Ascending aorta (tissue), 2 donors: ENCODE data around the gene KLF1. TPM values are rescaled to one million over a fixed set of nuclear protein-coding genes. Genes with fewer than 3 reads are reported as not detected.
A peak's percentile ranks its signal among the peaks of the same experiment; 100 is the strongest.

Experiments used
- DNase-seq, 2 donors: peaks; one replicate each; pipeline ENCODE4 v3.0.0-alpha.2; 2019; ENCODE audit warnings: low spot score in 2 of 2
- H3K27ac ChIP-seq, 2 donors: fragments of 200-600 bp; sonication (generic); one replicate each; pipeline ENCODE4 v1.5.1; 2016 to 2017; ENCODE audit warnings: mild to moderate bottlenecking in 1 of 2
- H3K27me3 ChIP-seq: fragments of 200-600 bp; sonication (generic); one replicate; pipeline ENCODE4 v1.5.1; 2017
- H3K36me3 ChIP-seq, 2 donors: fragments of 200-600 bp; sonication (generic); one replicate each; pipeline ENCODE4 v1.5.1; 2016
- H3K4me1 ChIP-seq, 2 donors: fragments of 200-600 bp; sonication (generic); one replicate each; pipeline ENCODE4 v1.5.1; 2016 to 2017; ENCODE audit warnings: mild to moderate bottlenecking in 1 of 2
- H3K4me3 ChIP-seq, 2 donors: fragments of 200-600 bp; sonication (generic); one replicate each; pipeline ENCODE4 v1.5.1; 2016 to 2017; ENCODE audit warnings: mild to moderate bottlenecking in 1 of 2
- H3K9me3 ChIP-seq, 2 donors: fragments of 200-600 bp; sonication (generic); one replicate each; pipeline ENCODE4 v1.5.1; 2016
- CTCF ChIP-seq, 3 experiments: fragments of 200-600 bp in 2 of 3; fragments of 450-650 bp in 1 of 3; sonication (generic) in 2 of 3; IDR thresholded peaks; one replicate each; pipeline ENCODE4 v1.5.1; 2016 to 2019; ENCODE audit warnings: antibody characterized with exemption in 3 of 3, mild to moderate bottlenecking in 1 of 3, moderate library complexity in 1 of 3
- intact Hi-C: fragments of 100-400 bp; cut with DNase I; formaldehyde crosslinking; loops from one replicate; pipeline ENCODE4 v1.15.1; 2023
- total RNA-seq: library from RNA; depleted of rRNA; stranded (reverse); fragments of >200 nt; gene quantifications from one replicate; pipeline ENCODE4 v1.1.0, GENCODE V29; 2016

The KLF1 gene
- total RNA-seq, 1 donor from 2014 or later, result not detected

DNA sequence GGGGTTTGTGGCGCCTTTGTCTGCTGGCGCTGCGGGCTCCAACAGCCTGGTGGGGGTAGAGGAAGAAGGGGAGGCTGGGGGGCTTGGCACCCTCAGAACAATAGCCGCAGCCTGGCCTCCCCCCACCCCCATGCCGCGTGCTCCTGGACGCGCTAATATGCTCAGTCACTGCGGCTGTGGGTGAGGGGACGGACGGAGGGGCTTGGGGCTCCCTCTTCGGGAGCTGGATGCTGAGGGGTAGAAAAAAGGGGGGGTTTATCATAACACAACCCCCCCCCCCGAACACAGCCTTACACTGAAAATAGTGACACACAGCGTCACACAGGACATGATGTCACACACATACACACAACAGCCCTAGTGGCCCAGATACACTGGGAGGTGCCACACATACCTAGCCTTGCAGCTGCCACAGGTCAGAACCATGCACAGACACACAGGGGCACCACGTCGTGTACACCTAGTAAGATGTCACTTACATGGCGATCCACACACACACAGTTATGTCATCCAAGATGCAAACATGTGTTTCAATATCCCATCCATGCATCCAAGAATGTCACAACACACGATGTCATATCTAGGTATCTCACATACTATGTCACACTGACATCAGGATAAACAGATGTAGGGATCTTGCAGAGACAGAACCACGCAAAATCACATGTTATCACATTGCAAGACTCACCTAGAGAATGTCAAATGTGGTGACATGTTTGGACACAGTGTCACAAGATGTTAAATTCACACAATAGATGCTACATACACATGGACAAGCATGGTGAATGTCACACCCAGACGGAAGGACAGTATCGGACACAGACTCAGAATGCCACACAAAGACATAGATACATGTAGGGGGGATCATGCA lies 47.9 kb downstream of the KLF1 start:
- Histone ChIP-seq H3K36me3 (no peaks in the 10 kb centered on the region), H3K4me3 (peak overlapping the region in 1 of 2 donors; percentile 49), H3K27me3 (peaks cover 52% of the 10 kb centered on the region), H3K4me1 (peaks cover 5 to 6% of the 10 kb centered on the region in 2 donors), H3K9me3 (no peaks in the 10 kb centered on the region), H3K27ac (no peak overlapping the region)
- no peak for TF ChIP-seq CTCF (IDR thresholded peaks at IDR 0.05)
- intact Hi-C loops, result no loop called here
- no peak for DNase-seq

DNA sequence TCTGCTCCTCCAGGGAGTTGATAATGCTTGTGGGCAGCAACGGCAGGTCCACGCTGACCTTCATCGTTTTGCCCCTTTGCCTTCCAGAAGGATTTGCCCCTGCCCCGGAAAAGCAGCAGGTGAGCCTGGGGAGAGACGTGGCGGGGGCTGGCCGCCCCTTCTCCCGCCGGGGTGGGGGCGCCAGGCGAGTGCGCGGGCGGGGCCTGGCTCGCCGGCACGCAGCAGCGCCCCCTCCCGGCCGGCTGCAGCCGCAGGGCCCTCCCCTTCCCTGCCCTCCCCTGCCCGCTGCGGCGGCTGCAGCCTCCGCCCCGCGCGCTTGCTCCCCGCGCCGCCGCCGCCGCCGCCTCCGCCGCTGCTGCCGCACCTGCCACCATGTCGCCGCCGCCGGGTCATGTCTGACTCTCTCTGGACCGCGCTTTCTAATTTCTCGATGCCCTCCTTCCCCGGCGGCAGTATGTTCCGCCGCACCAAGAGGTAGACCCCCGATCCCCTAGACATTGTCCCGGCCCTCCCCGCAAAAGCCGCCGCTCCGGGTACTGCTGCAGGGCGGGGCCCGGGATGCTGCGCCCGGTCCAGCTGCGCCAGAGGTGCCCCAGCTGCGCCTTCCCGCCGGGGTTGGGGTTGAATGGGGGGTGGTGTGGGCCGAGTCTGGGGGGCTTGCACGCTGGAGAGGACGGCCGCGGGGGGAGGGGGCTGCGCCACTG lies 48.7 kb downstream of the KLF1 start, which contains the start of gene MAST1:
MAST1 (plus strand) TSS at position 334 of the 704 bp plus-strand sequence; CDS start at position 392, 58 bp downstream.
- H3K27me3 ChIP-seq, result peaks cover 55% of the 10 kb centered on the region
- peak within 1 kb of the TSS; percentile 34 to 49 for H3K4me3 ChIP-seq
- no peak for DNase-seq

GRCh38 chr19:12837225-12837624 lies 49.8 kb downstream of the KLF1 start:
- Histone ChIP-seq H3K27ac (no peak overlapping the region), H3K27me3 (peaks cover 59% of the 10 kb centered on the region), H3K4me1 (peaks cover 6 to 9% of the 10 kb centered on the region in 2 donors), H3K9me3 (no peaks in the 10 kb centered on the region), H3K36me3 (no peaks in the 10 kb centered on the region), H3K4me3 (no peak overlapping the region)
- intact Hi-C loops, result no loop called here
- DNase-seq, result no peak
- no peak for TF ChIP-seq CTCF (IDR thresholded peaks at IDR 0.05)

More for the DNA sequence above, 48.7 kb downstream of the KLF1 start, which contains the start of gene MAST1:
- Histone ChIP-seq H3K36me3 (no peaks in the 10 kb centered on the region), H3K9me3 (no peaks in the 10 kb centered on the region), H3K27ac (no peak within 1 kb of the TSS), H3K4me1 (peaks cover 6 to 9% of the 10 kb centered on the region in 2 donors)
- TF ChIP-seq CTCF (IDR thresholded peaks at IDR 0.05), result peak in 1 of 3 experiments; percentile 34
- intact Hi-C loops, result no loop called here

GRCh38 chr19:12836529-12836863 lies 50.5 kb downstream of the KLF1 start:
- H3K4me1 ChIP-seq, result peaks cover 6 to 9% of the 10 kb centered on the region in 2 donors
- no peaks in the 10 kb centered on the region for H3K36me3 ChIP-seq
- intact Hi-C loops, result no loop called here
- no peak for TF ChIP-seq CTCF (IDR thresholded peaks at IDR 0.05)
- no peaks in the 10 kb centered on the region for H3K9me3 ChIP-seq
- no peak overlapping the region for H3K27ac ChIP-seq
- H3K27me3 ChIP-seq, result peaks cover 60% of the 10 kb centered on the region
- no peak for DNase-seq
- no peak overlapping the region for H3K4me3 ChIP-seq

DNA sequence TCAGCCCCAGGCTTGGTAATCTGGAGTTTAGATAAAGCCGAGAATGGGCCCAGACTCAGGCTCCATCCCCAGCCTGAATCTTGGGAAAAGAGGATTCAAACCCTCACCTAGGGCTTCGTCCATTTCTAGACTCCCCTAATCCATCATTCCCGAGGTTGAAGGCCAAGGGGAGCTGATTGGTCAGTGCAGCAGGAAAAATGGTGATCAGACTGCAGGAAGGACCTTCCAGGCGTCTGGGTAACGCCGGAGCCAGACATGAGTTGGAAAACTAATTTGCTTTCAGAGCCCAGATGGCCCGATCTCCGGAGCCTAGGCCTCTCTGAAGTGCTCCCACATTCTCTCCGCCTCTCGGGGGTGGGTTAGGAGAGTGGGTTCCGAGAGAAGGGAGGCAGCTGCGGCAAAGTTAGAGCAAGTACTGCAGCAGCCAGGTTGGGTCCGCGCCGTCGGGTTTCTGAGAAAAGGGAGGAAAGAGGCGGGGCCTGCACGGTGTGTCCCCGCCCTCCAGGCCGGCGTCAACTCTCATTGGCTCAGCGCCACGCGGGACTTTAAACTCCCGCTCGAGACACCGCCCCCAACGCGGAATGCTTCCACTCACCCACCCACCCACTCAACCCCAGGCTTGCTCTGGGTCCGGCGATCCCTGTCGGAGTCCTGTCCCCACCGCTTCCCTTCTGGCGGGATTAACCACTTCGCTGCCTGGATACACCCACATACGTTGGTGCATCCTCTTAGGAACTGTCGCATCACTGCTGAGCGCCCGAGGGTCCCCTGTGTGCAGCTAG lies 51.8 kb downstream of the KLF1 start:
- H3K27me3 ChIP-seq, result peaks cover 60% of the 10 kb centered on the region
- intact Hi-C loops, result no loop called here

More for the DNA sequence above, 51.8 kb downstream of the KLF1 start:
- no peaks in the 10 kb centered on the region for H3K9me3 ChIP-seq
- DNase-seq, result no peak
- no peak overlapping the region for H3K27ac ChIP-seq
- H3K36me3 ChIP-seq, result no peaks in the 10 kb centered on the region
- peaks cover 0 to 9% of the 10 kb centered on the region in 2 donors for H3K4me1 ChIP-seq
- no peak overlapping the region for H3K4me3 ChIP-seq
- TF ChIP-seq CTCF (IDR thresholded peaks at IDR 0.05), result no peak
